ENCODE results near the gene RASSF8.

RASSF8 gene

GRCh38 chr12:25943940-25944339 lies 14.5 kb upstream of the RASSF8 start:
- Histone ChIP-seq H3K36me3 (ENCODE audit: control insufficient read depth, low read length) (no peaks in the 10 kb centered on the region), H3K27ac (ENCODE audit: low read depth, low read length) (no peak overlapping the region), H3K9me2 (replicated peaks; ENCODE audit: control insufficient read depth, low read length) (no peaks in the 10 kb centered on the region), H3K27me3 (ENCODE audit: control insufficient read depth, low read length) (no peaks in the 10 kb centered on the region), H3K9me3 (ENCODE audit: control insufficient read depth, insufficient read depth, low read length) (no peaks in the 10 kb centered on the region), H3K4me3 (ENCODE audit: low read length) (no peak overlapping the region), H3K4me1 (ENCODE audit: control insufficient read depth, low read length) (no peaks in the 10 kb centered on the region), H3F3A (ENCODE audit: control insufficient read depth, insufficient read depth) (no peaks in the 10 kb centered on the region), H3K4me2 (ENCODE audit: low read length) (no peak overlapping the region), H3K79me2 (ENCODE audit: control insufficient read depth, low read length) (no peaks in the 10 kb centered on the region), H4K20me1 (ENCODE audit: control insufficient read depth, insufficient read depth, low read depth, low read length) (no peaks in the 10 kb centered on the region)
- TF ChIP-seq EZH2phosphoT487 (IDR thresholded peaks at IDR 0.05; ENCODE audit: borderline replicate concordance, low read length) (no peak), CTCF (IDR thresholded peaks at IDR 0.05; ENCODE audit: low read depth, low read length, poor library complexity, severe bottlenecking) (no peak)

GRCh38 chr12:25949343-25949742 lies 9.1 kb upstream of the RASSF8 start:
- TF ChIP-seq EZH2phosphoT487 (IDR thresholded peaks at IDR 0.05; ENCODE audit: borderline replicate concordance, low read length), result no peak
- TF ChIP-seq CTCF (IDR thresholded peaks at IDR 0.05; ENCODE audit: low read depth, low read length, poor library complexity, severe bottlenecking), result no peak
- Histone ChIP-seq H3F3A (ENCODE audit: control insufficient read depth, insufficient read depth) (no peaks in the 10 kb centered on the region), H3K4me2 (ENCODE audit: low read length) (no peak overlapping the region), H3K27ac (ENCODE audit: low read depth, low read length) (no peak overlapping the region), H3K9me2 (replicated peaks; ENCODE audit: control insufficient read depth, low read length) (no peaks in the 10 kb centered on the region), H3K9me3 (ENCODE audit: control insufficient read depth, insufficient read depth, low read length) (no peaks in the 10 kb centered on the region), H3K27me3 (ENCODE audit: control insufficient read depth, low read length) (no peaks in the 10 kb centered on the region), H3K4me3 (ENCODE audit: low read length) (no peak overlapping the region), H3K36me3 (ENCODE audit: control insufficient read depth, low read length) (no peaks in the 10 kb centered on the region), H4K20me1 (ENCODE audit: control insufficient read depth, insufficient read depth, low read depth, low read length) (no peaks in the 10 kb centered on the region), H3K79me2 (ENCODE audit: control insufficient read depth, low read length) (no peaks in the 10 kb centered on the region), H3K4me1 (ENCODE audit: control insufficient read depth, low read length) (no peaks in the 10 kb centered on the region)

- TF ChIP-seq CTCF (IDR thresholded peaks at IDR 0.05; ENCODE audit: low read depth, low read length, poor library complexity, severe bottlenecking), result no peak
- no peak for TF ChIP-seq EZH2phosphoT487 (IDR thresholded peaks at IDR 0.05; ENCODE audit: borderline replicate concordance, low read length)
- Histone ChIP-seq H3K4me1 (ENCODE audit: control insufficient read depth, low read length) (no peaks in the 10 kb centered on the region), H3K4me2 (ENCODE audit: low read length) (no peak overlapping the region), H3F3A (ENCODE audit: control insufficient read depth, insufficient read depth) (no peaks in the 10 kb centered on the region), H3K4me3 (ENCODE audit: low read length) (no peak overlapping the region), H3K27ac (ENCODE audit: low read depth, low read length) (no peak overlapping the region), H4K20me1 (ENCODE audit: control insufficient read depth, insufficient read depth, low read depth, low read length) (no peaks in the 10 kb centered on the region), H3K36me3 (ENCODE audit: control insufficient read depth, low read length) (no peaks in the 10 kb centered on the region), H3K9me3 (ENCODE audit: control insufficient read depth, insufficient read depth, low read length) (no peaks in the 10 kb centered on the region), H3K9me2 (replicated peaks; ENCODE audit: control insufficient read depth, low read length) (no peaks in the 10 kb centered on the region), H3K27me3 (ENCODE audit: control insufficient read depth, low read length) (no peaks in the 10 kb centered on the region), H3K79me2 (ENCODE audit: control insufficient read depth, low read length) (no peaks in the 10 kb centered on the region)
These were observed 8.0 kb upstream of the RASSF8 start for GRCh38 chr12:25950329-25951115.

All from DOHH2 (cell line).